Activated T-cell treated with anti-CD3 and anti-CD28 coated beads for 1 hour (primary cell): ENCODE data around the gene ADNP2.

ENCODE experiments used
- DNase-seq: peaks from one replicate; pipeline ENCODE4 v3.0.0-alpha.2; 2020; ENCODE audit warnings: low read depth

Gene ADNP2

GRCh38 chr18:80171054-80171872, 62.2 kb downstream of the ADNP2 start:
- DNase-seq: peak; percentile 19

- no peak for DNase-seq
These were observed 63.0 kb downstream of the ADNP2 start for GRCh38 chr18:80172056-80172455.

GRCh38 chr18:80173060-80173459, 64.0 kb downstream of the ADNP2 start:
- DNase-seq: no peak

- peak; percentile 11 for DNase-seq
These were observed 66.6 kb downstream of the ADNP2 start for GRCh38 chr18:80175451-80176204.

GRCh38 chr18:80176334-80177073, 67.4 kb downstream of the ADNP2 start:
- DNase-seq: no peak

- DNase-seq: no peak
These were observed 68.1 kb downstream of the ADNP2 start for GRCh38 chr18:80177128-80177527.

- DNase-seq: no peak
These were observed 70.1 kb downstream of the ADNP2 start for GRCh38 chr18:80178935-80179818.

- DNase-seq: no peak
These were observed 70.9 kb downstream of the ADNP2 start for GRCh38 chr18:80179857-80180558.

- no peak for DNase-seq
These were observed 71.9 kb downstream of the ADNP2 start for GRCh38 chr18:80180778-80181564.

GRCh38 chr18:80181642-80182461, 72.8 kb downstream of the ADNP2 start:
- DNase-seq: no peak

GRCh38 chr18:80182855-80183254, 73.8 kb downstream of the ADNP2 start:
- no peak for DNase-seq

GRCh38 chr18:80183273-80184050, 74.4 kb downstream of the ADNP2 start:
- DNase-seq: no peak

GRCh38 chr18:80184243-80184772, 75.2 kb downstream of the ADNP2 start:
- DNase-seq: no peak

GRCh38 chr18:80185545-80185944, 76.5 kb downstream of the ADNP2 start:
- no peak for DNase-seq

GRCh38 chr18:80187956-80188642, 79.0 kb downstream of the ADNP2 start:
- DNase-seq: no peak

GRCh38 chr18:80188643-80189530, 79.8 kb downstream of the ADNP2 start:
- DNase-seq: no peak

- DNase-seq: no peak
These were observed 80.4 kb downstream of the ADNP2 start for GRCh38 chr18:80189531-80189865.
